ENCODE measurements around the gene SNX6.
"Not testable (repeated sequence)": the region's sequence is repeated elsewhere in the genome, so short reads cannot be mapped to it uniquely, and the experiment has no call there.

The SNX6 gene

GRCh38 chr14:34580381-34580780 lies 49.6 kb downstream of the SNX6 start:
- no peak overlapping the region for H3K27ac ChIP-seq

DNA sequence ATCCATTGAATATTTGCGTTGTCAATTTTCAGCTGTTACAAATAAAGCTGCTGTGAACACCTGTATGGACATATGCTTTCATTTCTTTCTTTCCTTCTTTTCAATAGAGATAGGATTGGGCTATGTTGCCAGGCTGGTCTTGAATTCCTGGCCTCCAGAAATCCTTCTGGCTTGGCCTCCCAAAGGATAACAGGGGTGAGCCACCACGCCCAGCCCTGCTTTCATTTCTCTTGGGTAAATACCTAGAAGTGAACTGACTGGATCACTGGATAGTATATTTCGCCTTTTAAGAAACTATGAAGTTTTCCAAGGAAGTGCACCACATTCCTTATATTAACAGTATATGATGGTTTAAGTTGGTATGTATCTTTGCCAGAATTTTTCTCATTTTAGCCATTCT lies 58.2 kb downstream of the SNX6 start:
- Histone ChIP-seq H3K27ac (no peak overlapping the region), H3K4me3 (no peak overlapping the region)

More at GRCh38 chr14:34580381-34580780, 49.6 kb downstream of the SNX6 start:
- H3K4me3 ChIP-seq = no peak overlapping the region

DNA sequence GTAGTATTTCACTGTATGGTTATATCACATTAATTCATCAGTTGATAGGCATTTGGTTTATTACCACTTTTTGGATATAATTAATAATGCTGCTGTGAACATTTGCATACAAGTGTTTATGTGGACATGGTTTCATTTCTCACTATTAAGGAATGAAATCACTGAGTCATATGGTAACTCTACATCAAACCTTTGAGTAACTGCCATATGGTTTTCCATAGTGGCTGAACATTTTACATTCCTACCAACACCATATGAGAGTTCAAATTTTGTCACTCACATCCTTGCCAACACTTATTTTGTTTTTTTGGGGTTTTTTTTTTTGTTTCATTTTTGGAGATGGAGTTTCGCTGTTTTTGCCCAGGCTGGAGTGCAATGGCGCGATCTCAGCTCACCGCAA lies 60.2 kb downstream of the SNX6 start:
- no peak overlapping the region for H3K4me3 ChIP-seq
- H3K27ac ChIP-seq = no peak overlapping the region

GRCh38 chr14:34568803-34569202 lies 61.1 kb downstream of the SNX6 start:
- H3K27ac ChIP-seq = peak overlapping the region in 2 of 21 experiments; percentile 16 to 38
- H3K4me3 ChIP-seq = no peak overlapping the region

DNA sequence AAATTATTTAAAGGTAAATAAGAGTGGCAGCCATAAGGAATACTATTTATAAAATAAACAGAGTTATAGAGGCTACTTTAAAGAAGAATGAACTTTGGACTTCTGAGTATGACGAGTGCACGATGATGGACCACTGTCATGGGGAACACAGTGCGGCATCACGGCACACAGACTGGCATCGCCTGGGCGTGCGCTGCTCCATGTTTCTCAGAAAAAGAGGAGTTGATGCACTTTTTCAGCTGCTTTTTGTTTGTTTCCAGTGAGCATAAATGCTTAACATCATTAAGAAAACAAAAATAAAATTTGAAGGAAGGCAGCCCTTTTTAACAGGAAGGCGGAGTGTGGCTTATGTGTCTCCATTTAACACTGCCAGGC lies 67.2 kb downstream of the SNX6 start:
- Histone ChIP-seq H3K27ac (no peak overlapping the region), H3K4me3 (no peak overlapping the region)

- not testable (repeated sequence) for H3K27ac ChIP-seq, H3K4me3 ChIP-seq
Measured at GRCh38 chr14:34562037-34562775, 67.7 kb downstream of the SNX6 start.

DNA sequence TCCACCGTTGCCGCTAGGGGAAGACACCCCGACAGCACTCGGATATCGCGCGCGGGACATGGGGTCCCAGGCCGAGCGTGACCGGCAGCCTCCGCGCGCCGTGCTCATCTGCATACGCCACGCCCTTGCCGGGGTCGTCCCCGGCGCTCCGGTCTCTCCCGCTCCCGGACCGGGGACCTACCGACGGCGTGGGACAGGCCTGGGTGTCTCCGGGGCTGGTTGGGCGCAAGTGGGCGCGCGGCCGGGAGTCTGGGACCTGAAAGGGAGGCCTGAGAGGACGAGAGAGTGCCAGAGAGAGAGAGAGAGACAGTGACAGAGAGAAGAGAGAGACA lies 73.5 kb downstream of the SNX6 start:
- not testable (repeated sequence) for H3K27ac ChIP-seq, H3K4me3 ChIP-seq

DNA sequence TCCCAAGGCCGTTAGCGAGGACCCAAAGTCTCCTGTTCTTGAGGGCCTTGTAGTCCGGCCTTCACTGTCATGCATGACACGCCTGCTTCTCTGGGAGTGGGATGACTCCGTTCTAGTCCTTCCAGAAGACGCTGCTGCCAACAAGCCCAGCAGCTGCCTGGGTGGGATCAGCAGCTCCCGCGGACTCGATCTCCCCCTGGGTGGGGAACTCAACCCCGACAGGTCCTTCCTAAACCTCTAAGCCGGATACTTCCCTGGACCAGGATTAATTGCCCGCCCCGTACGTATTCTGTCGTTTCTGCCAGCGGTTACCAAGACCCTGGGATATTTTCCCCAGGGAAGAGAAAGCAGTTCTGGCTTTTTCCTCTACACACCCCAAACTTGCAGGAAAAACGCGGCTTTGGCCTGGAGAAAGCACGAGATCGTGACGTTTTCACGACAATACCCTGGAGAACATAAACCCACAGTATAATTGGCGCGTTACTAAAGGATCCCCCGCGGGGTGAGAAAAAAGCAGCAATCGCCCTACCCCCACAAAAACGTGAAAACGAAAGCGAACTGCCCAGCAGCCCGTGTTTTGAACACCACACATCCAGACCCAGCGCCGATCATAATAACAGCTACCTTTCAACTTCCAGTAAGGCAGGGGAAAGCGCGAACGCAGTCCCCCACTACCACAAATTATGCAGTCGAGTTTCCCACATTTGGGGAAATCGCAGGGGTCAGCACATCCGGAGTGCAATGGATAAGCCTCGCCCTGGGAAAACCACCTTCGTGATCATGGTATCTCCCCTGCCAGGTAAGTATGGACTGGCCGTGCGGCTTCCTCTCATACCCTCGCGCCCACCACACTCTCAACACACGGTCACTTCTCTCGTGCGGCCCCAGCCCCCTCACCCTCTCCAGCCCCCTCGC lies 74.1 kb downstream of the SNX6 start:
- not testable (repeated sequence) for H3K4me3 ChIP-seq

DNA sequence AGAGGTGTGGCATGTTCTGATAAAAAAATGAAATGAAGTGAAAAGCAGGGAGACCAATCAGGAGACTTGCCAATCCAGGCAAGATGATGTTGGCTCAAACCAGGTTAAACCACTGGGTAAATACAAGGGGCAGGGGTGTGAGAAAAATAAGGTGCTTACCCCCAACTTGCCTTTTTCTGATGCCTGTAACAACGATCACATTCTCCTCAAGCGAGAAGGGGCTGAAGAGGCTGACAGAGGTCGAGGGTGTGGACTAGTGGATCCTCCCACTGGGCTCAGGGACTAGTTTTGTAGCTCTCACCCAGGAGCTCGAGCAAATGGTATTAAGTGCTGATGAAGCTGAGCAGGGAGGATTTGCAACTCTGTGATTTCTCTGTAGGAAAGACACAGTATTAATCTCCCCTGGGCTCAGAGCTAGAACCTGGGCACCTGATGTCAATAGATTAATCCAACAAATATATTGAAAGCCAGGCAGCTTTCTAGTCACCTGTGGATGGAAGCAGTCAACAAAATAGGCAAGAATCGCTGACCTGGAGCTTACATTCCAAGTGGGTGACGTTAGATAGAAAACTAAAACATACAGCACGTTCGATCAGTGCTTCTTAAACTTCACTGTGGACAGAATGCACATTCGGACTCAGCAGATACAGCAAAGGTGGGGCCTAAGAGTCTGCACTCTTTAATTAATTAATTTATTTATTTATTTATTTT lies 75.3 kb downstream of the SNX6 start:
- peak overlapping the region in 12 of 21 experiments; percentile 7 to 66 (median 38) for H3K27ac ChIP-seq
- H3K4me3 ChIP-seq = no peak overlapping the region

More for the DNA sequence above, 74.1 kb downstream of the SNX6 start:
- not testable (repeated sequence) for H3K27ac ChIP-seq

DNA sequence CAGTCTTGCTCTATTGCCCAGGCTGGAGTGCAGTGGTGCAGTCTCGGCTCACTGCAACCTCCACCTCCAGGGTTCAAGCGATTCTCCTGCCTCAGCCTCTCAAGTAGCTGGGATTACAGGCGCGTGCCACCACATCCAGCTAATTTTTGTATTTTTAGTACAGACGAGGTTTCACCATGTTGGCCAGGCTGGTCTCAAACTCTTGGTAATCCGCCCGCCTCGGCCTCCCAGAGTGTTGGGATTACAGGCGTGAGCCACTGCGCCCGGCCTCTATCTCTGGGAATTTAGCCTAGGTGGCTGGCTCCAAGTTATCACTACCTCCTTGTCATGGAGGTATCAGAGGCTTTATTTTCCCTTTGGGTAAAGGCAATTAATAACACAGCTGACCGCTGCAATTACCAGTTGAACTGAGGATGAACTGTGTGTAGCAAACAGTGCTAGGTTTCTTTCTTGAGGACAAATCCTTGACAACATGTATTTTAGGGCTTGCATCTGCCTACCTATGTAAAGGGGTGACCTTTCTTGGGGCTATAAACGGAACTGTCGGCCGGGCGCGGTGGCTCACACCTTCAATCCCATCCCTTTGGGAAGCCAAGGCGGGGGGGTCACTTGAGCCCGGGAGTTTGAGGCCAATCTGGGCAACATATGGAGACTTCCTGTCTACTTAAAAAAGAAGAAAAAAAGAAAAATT lies 80.5 kb downstream of the SNX6 start:
- peak overlapping the region in 2 of 21 experiments; percentile 24 to 43 for H3K27ac ChIP-seq
- H3K4me3 ChIP-seq = not testable (repeated sequence)

GRCh38 chr14:34548472-34548981 lies 81.4 kb downstream of the SNX6 start:
- Histone ChIP-seq H3K27ac (peak overlapping the region in 3 of 21 experiments; percentile 18 to 53 (median 26)), H3K4me3 (no peak overlapping the region)

- not testable (repeated sequence) for H3K4me3 ChIP-seq, H3K27ac ChIP-seq
Measured at GRCh38 chr14:34547136-34547520, 82.8 kb downstream of the SNX6 start.

GRCh38 chr14:34546272-34547135 lies 83.4 kb downstream of the SNX6 start:
- not testable (repeated sequence) for H3K27ac ChIP-seq, H3K4me3 ChIP-seq

- Histone ChIP-seq H3K27ac (peak overlapping the region; percentile 51 to 99 (median 94)), H3K4me3 (peak overlapping the region; percentile 77 to 96 (median 90))
Measured at GRCh38 chr14:34540181-34541059, 89.5 kb downstream of the SNX6 start.

DNA sequence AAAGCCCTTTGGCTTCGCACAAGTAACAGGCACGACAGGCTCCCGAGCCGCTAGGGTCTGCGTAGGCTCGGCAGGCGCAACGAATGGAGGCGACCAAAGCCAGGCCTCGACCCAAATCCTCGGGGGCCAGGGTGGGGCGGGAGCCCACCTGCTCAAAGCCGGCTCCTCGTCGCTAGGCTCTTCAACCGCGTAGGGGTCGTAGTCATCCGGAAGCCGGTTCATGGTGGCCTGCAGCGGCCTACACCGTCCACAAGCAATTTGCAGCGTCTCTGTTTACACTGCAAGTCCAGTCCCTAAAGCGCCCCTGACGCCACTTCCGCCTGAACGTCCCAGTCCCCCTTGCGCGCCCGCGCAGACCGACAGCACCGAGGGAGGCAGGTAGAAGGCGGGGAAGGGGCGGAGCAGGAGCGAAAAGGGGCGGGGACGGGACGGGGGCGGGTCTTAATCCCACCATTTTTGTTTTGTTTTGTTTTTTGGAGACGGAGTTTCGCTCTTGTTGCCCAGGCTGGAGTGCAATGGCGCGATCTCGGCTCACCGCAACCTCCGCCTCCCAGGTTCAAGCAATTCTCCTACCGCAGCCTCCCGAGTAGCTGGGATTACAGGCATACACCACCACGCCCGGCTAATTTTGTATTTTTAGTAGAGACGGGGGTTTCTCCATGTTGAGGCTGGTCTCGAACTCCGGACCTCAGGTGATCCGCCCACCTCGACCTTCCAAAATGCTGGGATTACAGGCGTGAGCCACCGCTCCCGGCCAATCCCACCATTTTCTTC lies 90.4 kb downstream of the SNX6 start, which contains the start of gene EAPP:
EAPP (minus strand) TSS at position 295 of the 774 bp plus-strand sequence; CDS start at position 222, 73 bp downstream.
- peak within 1 kb of the TSS; percentile 77 to 96 (median 90) for H3K4me3 ChIP-seq
- peak within 1 kb of the TSS; percentile 79 to 99 (median 94) for H3K27ac ChIP-seq

- Histone ChIP-seq H3K27ac (peak overlapping the region; percentile 79 to 99 (median 94)), H3K4me3 (peak overlapping the region; percentile 77 to 96 (median 90))
Measured at GRCh38 chr14:34538871-34539406, 91.0 kb downstream of the SNX6 start.

Data from skin epidermis (tissue), 12 donors.